ENCODE measurements around the gene PIP4K2C.
"Not testable (repeated sequence)": the region's sequence is repeated elsewhere in the genome, so short reads cannot be mapped to it uniquely, and the experiment has no call there.

PIP4K2C gene

GRCh38 chr12:57609101-57609780 lies 18.2 kb downstream of the PIP4K2C start:
- in situ Hi-C loops (cut with MboI; ENCODE audit: low sequenced_read_pairs), result no loop called here

DNA sequence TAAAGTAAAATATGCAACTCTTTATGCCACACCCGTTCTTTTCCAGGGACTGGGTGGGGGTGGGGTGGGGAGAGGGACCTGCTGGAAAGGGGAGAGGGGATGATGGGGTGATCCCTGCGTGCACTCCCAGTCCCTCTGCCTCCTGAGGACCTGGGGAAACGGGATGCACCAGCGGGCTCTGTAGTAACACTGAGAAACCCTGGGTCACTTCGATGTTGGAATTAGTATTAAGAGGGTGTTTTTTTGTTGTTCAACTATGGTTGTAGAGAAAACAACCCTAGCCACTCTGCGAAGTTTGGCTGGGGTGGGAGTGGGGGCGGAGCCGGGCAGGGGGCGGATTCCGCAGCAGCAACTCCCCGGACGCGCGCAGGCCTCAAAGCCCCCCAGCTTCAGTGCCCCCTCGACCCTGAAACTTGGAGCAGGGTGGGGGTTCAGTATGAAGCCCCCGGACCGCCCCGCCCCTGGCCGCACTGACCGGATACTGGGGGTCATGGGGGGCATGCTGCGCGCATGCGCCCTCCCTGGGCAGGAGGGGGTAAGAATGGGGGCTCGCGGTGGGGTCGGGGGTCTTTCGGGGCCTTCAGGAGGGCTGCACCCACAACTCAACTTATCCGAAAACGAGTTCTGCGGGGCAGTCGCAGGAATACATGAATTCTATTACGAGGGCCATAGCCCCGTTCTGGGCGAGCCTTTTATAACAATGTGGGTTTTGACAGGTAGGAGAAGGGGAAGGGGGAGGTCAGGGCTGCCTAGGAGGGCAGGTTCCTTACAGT lies 19.0 kb downstream of the PIP4K2C start:
- in situ Hi-C loops (cut with MboI; ENCODE audit: low sequenced_read_pairs), result no loop called here

GRCh38 chr12:57610554-57611107 lies 19.6 kb downstream of the PIP4K2C start:
- in situ Hi-C loops (cut with MboI; ENCODE audit: low sequenced_read_pairs), result no loop called here

DNA sequence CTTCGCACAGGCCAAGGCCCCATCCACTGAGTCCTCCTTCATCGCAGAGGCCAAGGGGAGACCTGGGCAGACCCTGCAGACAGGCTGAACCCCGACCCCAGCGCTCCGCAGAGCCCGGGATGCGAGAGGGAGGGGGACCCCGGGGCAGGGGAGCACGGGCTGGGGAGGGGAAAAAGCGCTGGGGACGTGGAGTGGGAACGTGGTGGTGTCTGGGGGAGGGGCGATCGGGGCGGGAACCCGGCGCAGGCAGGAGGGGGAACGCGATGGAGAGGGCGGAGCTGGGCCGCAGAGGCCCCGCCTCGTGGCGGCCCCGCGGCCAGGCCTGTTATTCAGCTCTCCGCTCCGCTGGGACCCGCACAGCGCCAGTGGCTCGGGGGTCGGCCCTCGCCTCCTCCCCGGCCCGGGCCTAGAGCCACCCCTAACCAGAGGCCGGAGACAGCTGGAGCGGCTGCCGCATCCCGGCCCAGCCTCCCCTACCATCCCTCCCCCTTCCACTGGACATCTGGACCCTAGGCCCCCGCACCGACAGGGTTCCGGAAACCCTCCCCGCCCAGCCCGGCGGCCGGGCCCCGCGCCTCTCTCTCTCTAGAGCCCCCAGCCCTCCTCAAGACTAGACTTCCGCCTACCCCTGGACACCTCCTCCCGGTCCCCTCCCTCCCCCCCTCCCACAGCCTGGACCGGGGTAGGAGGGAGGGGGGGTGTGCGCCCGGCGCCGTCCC lies 20.3 kb downstream of the PIP4K2C start, which contains the start of gene ARHGEF25:
ARHGEF25 (plus strand) TSS at position 328 of the 719 bp plus-strand sequence. CDS start 460 bp downstream, outside the sequence.
- in situ Hi-C loops (cut with MboI; ENCODE audit: low sequenced_read_pairs), result no loop called here

DNA sequence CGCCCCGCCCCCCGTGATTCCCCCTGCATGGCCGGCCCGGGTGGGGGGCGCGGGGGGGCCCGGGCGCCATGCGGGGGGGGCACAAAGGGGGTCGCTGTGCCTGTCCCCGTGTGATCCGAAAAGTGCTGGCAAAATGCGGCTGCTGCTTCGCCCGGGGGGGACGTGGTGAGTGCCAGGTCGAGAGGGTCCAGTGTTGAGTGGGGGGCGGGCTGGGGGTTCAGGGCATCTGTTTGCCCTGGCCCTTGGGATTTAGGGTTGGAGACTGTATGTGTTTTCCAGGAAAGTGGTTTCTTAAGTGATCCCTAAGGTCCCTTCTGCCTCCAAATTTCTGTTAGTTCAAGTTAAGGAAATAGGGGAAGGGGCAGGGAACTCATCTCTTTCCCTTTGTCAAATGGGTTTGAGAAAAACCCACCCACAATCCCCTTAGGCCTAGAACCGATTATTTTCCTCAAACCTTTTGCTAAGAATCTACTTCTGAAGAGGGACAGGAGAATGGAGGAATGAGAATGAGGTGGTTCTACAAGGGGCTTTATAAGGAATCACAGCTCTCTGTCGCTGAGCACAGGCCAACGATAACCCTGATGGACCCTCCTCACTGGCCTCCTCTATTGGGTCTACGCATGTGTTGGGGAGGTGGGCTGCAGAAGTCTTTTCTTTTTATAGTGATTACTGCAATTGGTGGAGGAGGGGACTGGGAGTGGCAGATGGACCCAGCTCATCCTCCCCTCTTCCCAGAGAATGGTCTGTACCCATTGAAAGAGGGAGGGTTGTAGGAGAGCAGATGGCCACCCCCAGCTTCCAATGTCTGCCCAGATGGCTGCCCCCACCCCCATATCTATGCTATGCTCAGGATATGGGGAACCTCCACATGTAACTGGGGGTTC lies 21.1 kb downstream of the PIP4K2C start:
- in situ Hi-C loops (cut with MboI; ENCODE audit: low sequenced_read_pairs), result no loop called here

- in situ Hi-C loops (cut with MboI; ENCODE audit: low sequenced_read_pairs), result no loop called here
Observed at GRCh38 chr12:57612711-57613426, 21.9 kb downstream of the PIP4K2C start.

GRCh38 chr12:57613427-57614109 lies 22.6 kb downstream of the PIP4K2C start:
- in situ Hi-C loops (cut with MboI; ENCODE audit: low sequenced_read_pairs), result no loop called here

GRCh38 chr12:57614178-57614947 lies 23.4 kb downstream of the PIP4K2C start:
- in situ Hi-C loops (cut with MboI; ENCODE audit: low sequenced_read_pairs), result no loop called here

DNA sequence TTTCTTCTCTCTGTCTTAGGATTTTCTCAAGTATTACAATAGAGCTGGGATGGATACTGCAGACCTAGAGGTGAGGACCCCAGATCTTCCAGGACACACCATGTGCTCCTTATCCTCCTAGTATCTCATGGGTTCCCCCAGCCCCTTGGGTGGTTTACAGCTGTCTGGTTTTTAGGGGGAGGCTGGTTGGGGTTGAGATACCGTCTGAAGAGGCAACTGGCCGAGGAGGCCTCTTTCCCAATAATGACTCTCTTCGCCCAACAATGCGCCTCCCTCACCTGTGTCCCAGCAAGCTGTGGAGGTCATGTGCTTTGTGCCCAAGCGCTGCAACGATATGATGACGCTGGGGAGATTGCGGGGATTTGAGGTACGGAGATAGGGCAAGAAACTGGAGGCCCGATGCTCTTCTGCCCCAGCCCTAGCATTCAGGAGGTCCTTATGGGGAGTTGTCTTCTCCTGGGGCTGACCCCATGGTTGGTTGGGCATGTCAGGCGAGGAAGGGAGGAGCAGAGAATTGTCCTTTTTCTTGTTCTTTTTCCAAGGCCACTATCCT lies 24.0 kb downstream of the PIP4K2C start:
- in situ Hi-C loops (cut with MboI; ENCODE audit: low sequenced_read_pairs), result no loop called here

DNA sequence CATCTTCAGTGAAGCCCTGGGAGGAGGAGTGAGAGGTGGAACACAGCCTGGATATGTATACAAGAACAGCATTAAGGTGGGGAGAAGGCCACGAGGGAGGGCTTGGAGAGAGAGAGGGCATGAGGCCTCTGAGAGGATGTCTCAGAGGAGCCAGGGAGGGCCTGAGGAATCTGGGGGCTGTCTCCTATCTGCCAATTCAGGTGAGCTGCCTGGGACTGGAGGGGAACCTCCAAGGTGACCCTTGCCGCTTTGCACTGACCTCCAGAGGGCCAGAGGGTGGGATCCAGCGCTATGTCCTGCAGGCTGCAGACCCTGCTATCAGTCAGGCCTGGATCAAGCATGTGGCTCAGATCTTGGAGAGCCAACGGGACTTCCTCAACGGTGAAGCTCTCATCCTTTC lies 24.6 kb downstream of the PIP4K2C start:
- in situ Hi-C loops (cut with MboI; ENCODE audit: low sequenced_read_pairs), result no loop called here

DNA sequence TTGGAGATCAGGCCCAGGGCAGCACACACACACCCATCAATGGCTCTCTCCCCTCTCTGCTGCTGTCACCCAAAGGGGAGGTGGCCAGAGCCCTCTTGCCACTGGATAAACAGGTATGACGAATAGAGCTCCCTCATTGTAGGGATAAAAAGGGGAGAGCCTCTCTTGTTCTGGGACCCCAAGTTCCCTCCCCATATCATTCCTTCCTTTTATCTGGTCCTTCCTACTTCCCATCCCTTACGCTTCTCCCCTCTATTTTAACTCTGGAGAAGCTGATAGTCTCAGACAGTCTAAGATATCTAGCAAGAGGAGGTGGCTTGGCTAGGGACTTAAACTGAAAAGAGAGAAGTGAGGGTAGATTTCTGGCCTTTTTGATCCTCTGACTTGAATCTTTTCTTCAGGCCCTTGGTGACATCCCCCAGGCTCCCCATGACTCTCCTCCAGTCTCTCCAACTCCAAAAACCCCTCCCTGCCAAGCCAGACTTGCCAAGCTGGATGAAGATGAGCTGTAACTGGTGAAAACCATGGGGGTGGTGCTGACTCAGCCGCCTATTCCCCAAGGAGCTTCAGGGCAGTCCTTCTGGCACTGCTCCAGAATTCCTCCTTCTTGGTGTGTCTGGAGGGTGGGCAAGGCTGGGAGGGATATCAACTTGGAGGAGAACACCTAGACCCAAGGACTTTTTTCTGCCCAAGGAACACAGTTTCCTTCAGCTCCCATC lies 25.6 kb downstream of the PIP4K2C start:
- in situ Hi-C loops (cut with MboI; ENCODE audit: low sequenced_read_pairs), result no loop called here

GRCh38 chr12:57617942-57618341 lies 26.9 kb downstream of the PIP4K2C start:
- in situ Hi-C loops (cut with MboI; ENCODE audit: low sequenced_read_pairs), result no loop called here

DNA sequence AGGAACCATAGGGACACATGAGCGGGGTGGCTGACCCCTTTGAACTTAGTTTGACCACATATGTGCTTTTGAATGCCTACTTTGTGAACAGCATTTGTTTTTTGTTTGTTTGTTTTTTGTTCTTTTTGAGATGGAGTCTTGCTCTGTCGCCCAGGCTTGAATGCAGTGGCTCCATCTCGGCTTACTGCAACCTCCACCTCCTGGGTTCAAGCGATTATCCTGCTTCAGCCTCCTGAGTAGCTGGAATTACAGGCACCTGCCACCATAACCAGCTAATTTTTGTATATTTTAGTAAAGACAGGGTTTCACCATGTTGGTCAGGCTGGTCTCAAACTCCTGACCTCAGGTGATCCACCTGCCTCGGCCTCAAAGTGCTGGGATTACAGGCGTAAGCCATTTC lies 27.4 kb downstream of the PIP4K2C start:
- in situ Hi-C loops (cut with MboI; ENCODE audit: low sequenced_read_pairs), result not testable (repeated sequence)

GRCh38 chr12:57618966-57619433 lies 28.0 kb downstream of the PIP4K2C start:
- in situ Hi-C loops (cut with MboI; ENCODE audit: low sequenced_read_pairs), result no loop called here

GRCh38 chr12:57619434-57620244 lies 28.6 kb downstream of the PIP4K2C start:
- in situ Hi-C loops (cut with MboI; ENCODE audit: low sequenced_read_pairs), result no loop called here

- in situ Hi-C loops (cut with MboI; ENCODE audit: low sequenced_read_pairs), result no loop called here
Observed at GRCh38 chr12:57620245-57620935, 29.4 kb downstream of the PIP4K2C start.

Data from HL-60/S4 treated with retinoic acid at 250 ng/mL for 4 days and 3 days (cell line).